GM19351 (cell line): Measurements from ENCODE around the gene CCDC88C.

Source experiments
- ATAC-seq: cut with Tn5 transposase; IDR thresholded peaks from one replicate; pipeline ENCODE4 v1.9.1; 2021; ENCODE audit warnings: mild to moderate bottlenecking, moderate library complexity; ENCODE audit not compliant: unreplicated experiment

CCDC88C gene

DNA sequence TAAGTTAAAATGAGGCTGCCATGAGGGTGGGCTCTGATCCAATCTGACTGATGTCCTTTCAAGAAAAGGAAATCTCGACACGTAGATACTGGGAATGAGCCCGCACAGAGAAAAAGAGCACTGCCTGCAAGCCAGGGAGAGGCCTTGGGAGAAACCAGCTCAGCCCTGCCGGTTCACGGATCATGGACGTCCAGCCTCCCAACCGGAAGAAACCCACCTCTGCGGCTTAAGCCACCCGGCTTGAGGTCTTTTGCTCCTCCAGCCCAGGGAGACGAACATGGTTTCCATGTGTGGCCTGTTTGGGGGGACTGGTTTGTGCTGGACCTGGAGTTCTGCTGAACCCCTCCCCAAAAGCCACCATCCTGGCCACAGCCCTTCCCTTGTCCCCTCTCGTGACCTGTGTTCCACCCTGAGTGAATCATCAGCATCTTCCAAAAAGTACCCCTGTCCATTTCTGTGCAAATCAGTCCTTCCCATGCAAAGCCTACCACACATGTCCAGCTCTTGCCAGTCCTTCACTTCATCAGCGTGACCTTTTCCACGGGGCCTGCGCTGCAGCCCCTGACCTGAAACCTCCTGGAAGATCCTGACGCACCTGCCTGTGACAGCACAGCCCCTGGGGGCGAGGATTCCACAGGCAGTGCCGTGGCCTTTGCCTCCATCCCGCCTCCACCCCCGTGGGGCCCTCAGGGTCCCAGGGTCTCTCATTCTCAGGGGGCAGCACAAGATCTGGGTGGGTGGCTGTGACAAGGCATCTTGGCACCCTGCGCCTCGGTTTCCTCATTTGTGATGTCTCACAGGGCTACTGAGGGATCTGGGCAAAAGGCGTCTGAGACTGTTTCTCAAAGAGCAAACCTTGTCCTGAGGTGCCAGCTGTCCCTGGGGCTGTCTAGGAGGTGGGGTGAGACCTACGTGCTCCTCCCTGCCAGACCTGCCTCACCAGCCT, 121.5 kb downstream of the CCDC88C start:
- no peak for ATAC-seq

DNA sequence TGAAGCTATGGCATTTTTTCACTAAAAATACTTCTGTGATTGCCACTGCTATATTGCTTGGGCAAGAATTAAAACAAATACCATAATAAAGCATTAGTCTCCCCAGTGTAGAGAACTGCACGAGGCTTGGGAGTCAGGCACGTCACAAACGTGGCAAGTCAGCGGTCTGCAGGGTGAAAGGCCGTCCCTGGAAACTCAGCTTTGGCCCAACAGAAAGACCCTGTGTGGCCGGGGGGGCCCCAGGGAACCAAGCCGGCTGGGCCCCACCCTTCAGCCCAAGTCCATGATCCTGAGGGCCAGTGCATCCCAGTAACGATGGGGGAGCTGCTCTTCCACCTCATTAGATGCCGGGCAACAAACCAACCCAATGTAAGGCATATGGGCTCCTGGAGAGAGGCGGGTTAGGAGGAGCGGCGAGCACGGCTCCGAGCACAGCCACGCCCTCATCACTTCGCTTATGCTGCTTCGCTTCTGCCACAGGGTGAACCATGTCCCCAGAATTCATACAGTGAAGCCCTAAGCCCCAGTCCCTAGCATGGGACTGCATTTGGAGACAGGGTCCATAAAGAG, 122.3 kb downstream of the CCDC88C start:
- no peak for ATAC-seq

DNA sequence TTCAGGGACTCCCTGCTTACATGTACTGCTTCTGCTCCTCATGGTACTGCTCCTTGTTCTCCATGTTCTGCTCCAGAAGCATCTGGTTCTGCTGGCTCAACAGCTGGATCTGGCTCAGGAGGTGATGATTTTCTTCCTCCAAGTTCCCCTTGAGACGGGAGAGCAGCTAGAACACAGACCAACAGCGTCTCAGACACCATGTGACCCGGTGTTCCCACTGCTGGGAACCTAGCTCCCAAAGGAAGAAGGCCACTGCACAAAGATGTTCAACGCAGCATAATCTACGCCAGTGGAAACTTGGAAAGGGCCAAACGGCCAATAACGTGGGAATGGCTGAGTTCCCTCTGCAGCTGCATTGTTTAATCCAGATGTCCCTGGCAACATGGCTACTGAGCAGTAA, 123.5 kb downstream of the CCDC88C start:
- no peak for ATAC-seq

DNA sequence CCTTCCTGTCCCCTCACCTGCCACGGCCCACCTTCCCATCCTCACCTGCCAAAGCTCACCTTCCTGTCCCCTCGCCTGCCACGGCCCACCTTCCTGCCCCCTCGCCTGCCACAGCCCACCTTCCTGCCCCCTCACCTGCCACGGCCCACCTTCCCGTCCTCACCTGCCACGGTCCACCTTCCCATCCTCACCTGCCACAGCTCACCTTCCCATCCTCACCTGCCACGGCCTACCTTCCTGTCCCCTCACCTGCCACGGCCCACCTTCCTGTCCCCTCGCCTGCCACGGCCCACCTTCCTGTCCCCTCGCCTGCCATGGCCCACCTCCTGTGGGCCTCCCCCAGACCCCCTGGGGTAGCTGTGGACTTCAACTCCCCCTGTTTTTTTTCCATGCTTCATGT, 124.3 kb downstream of the CCDC88C start:
- no peak for ATAC-seq

DNA sequence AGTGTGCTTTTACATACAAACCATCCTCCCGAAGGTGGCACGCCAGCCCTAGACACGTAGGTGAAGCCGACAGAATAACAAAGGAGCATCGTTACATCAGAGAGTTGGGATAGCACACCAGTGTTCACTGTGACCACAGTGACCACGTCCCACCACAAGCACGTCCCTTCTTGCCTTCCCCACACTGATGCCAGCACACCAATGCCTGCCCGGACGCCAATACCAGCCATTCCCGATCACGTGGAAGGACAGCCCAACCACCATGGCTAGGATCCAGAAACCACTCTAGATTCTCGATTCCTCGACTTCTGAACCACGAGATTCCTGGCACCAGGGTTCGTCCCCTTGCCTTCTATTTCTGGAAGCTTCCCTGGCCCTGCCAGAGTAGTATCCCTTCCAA, 125.1 kb downstream of the CCDC88C start:
- no peak for ATAC-seq

DNA sequence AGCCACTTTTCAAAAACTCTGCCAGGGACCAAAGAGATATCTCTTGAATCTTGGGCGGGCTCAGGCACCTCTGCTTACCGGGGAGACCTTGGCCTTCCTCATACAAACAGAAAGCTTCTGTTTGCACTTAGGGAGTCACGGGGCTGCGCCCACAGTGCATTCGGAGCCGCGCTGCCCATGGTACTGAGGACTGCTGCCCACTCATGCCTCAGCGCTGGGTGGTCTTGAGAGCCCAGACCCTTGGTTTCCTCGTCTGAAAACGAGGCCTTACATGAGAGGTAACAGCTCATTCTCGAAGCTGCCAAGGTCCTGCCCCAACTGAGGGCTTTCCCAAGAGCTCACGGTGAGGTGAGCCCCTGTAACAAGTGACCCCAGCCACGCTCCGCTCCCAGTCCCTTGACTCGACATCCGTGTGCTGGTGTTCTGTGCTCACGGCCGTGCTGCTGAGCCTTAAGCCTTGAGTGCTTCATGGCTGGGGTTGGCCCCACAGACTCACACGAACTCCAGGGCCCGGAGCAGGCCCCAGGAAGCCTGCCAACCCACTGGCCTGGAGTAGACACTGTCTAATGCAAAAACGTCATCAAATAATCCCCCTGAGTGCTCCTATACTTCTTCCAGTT, 125.7 kb downstream of the CCDC88C start:
- no peak for ATAC-seq

DNA sequence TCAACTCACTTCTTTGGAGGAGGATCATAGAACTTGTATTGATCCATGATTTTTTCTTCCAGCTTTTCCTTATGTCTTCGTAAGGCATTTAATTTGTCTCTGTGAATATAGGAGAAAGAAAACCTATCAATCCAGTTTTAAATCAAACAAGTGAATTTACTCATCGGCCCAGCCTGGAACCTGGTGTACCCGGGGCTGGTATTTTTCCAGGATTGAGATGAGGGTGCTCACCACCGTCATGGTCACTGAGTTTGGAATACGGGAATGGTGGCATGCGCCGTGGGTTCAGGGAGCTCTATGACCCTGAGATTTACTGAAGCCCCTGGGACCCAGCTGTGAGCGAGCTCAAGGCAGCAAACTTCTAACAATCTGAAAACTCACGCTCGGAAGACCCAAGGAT, 126.6 kb downstream of the CCDC88C start:
- ATAC-seq: no peak

DNA sequence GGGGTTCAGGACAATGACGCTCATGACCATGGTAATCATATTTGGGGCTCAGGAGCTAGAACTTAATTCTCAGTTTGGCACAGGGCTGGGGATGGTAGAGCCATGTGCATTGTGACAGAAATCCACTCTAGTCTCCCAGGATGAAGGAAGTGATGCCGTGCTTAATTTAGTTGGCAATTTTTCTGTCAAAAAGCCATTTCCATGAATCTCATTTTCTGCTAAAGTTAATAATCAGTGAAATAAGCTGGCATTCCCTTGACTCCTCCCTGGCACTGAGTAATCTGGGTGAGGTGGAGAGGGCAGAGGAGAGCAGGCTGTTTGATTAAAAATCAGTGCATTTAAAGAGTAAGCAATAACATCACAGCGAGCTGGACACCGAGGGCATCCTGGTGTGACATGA, 128.2 kb downstream of the CCDC88C start:
- ATAC-seq: no peak

DNA sequence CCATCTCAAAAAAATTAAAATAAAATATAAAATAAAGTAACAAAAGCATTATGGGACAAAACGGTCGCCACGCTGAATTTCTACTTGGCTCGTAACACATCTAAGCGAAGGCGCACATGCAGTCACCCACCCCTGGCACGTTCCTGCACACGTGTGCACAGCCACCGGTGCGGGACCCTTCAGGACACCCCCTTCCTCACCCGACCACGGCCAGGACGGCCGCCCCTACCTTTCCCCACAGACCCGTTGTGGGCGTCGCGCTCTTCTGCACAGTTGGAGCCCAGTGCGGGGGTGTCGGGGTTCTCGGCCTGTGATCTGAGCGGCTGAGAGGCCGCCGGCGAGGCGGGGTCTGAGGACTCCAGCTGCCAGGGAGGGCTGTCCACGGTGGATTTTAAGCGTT, 128.7 kb downstream of the CCDC88C start:
- ATAC-seq: no peak

DNA sequence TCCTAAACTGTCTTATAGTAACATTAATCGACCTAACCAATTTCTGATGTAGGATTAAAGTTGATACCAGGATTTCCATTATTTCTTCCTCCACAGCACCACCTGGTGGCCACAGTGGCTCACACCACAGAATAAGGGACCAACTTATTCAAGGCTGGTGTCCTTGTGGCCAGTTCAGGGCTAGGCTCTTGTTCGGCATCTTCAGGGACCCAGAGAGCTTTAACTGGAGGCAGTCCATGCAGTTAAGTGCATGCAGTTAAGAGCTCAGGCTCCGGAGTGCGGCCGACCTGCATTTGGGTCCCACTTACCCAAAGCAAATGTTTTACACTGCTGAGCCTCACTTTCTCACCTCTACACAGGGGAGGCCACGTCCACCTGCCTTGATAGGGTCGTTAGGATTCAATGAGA, 131.1 kb downstream of the CCDC88C start:
- no peak for ATAC-seq

DNA sequence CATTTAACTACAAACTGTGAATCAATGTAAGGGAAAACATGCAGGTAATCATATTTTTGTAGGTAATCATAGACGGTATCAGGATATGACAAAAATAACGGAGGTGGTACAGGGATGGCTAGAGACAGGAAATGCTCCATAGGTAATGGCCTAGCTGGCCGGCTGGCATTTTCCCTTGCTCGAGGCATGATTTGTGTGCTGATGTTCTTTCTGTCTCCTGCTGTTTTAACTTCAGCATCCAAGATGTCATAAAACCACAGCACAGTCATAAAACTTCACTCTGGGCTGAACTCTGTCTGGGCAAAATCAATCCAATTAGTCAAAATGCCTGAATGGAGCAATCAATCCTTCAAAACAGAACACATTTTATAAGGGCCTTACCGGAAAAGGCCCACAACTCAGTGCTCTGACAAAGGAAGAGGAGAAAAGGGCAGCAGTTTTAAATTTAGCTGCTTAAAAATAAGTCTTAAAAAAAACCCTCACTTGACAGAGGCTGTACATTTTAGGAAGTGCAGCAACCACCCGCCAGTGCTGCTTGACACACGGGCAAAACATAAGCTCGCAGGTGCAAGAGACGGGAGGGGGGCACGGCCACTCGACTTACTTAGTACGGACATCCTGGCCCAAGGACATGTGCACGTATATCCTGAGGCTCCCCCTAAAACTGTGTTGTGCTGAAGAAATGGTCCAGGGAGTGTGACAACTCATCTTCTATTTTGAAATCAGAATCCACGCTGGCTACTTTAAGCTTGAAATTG, 132.7 kb downstream of the CCDC88C start:
- no peak for ATAC-seq

DNA sequence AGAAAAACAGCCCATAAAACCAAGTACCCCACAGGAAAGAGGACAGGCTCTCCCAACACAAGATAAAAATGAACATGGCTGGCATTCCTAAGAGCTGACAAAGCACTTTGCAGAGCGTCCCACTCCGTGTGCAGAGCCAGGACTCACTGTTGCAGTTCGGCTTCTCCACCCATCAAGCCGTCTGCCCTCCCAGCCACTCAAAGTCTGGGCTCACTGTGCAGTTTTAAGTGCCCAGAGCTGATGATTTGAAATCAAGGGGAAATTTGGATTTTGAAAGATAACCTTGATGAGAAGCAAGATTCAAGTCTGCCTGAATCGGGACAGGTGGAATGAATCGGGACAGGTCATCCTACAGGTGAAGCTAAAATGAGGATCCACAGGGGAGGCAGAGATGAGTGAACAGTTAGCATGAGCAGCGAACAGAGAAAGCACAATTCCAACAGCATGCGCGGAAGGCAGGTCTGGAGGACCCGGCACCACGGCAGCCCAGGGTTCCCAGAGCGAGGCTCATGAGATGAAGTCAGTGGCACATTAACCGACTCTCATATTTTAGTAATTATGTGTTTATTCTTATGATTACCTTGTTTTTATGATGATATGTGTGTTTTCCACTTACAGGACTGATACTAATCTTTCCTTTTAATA, 133.4 kb downstream of the CCDC88C start:
- no peak for ATAC-seq

DNA sequence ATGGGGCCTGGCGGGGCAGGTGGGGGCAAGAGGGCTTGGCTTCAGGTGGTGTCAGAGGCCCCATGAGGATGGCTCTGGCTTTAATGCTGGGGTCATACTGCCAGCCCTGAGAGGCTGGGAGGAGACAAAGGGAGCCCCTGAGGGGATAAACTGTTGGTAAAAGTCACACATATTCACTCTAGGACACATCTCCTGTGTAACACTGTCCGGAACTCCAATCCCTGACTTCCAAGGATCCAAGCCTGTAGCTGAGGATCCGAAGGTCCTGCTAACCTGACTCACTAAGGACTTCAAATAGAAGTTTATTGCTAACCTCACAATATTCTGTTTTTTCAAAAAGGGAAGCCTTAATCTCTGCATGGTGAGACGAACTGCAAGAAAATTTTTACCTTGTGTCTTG, 134.0 kb downstream of the CCDC88C start:
- ATAC-seq: no peak

DNA sequence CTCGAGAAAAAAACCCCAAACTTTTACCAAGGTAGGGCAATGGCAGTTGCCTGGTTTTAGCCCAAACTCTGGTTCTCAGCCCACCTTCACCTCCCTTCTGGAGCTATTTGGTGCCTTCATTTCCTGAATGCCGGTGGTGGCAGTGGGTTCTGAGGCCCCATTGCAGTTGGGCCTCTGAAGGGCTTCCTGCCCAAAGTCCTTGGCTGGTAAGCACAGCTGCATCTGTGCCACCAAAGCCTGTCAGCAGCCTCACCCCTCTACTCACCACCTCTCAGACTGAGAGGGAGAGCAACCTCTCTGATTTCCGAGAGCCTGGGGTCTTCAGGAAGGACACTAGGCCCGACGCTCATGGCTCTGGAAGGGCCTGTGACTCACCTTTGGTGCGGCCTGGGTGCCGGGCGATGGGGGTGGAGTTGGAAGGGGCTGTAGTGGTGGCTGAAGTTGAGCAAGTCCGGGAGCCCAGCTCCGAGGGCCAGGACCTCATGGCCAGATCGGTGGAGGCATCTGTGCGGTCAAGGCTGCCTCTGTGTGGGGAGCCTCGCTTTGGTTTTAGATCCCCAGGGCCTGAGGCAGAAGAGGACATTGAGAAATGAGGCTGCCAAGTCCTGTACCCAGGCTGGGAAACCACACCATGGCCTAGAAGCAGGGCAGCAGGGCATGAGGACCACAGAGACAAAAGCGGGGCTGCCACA, 134.5 kb downstream of the CCDC88C start:
- no peak for ATAC-seq

DNA sequence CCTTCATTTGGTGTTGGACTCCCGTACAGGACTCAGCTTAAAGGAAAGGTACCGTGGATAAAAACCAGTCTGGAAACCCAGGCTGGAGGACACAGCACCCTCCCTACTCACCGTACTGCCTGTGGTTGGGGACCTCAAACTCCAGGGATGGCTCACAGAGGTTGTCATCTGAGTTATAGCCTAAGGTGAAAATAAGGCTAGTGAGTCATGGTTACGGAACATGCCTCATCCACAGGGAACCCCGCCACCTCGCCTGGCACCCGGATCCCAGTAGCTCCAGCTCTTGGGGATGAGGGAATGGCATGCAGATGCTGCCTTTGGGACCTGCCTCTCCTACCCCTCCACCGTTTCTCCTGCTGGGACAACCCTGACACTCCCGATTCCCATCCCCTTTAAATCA, 136.3 kb downstream of the CCDC88C start:
- no peak for ATAC-seq

DNA sequence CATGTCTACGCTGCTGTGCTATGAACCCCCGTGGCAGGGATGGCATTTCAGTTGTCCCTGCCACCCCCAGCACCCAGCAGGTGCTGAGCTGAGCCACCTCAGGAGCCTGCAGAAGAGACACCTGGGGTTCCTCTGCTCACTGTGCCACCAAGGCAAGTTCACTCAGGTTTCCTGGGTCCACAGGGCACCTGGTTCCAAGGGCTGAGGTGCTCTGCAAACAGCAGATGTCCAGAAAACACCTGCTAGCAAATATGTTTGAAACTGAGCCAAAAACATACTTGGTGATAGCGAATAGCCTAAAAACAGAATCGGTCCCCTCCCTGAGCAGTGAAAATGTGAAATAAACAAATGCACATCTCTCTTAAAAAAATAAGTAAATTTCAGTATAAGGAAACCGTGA, 137.5 kb downstream of the CCDC88C start:
- ATAC-seq: no peak

DNA sequence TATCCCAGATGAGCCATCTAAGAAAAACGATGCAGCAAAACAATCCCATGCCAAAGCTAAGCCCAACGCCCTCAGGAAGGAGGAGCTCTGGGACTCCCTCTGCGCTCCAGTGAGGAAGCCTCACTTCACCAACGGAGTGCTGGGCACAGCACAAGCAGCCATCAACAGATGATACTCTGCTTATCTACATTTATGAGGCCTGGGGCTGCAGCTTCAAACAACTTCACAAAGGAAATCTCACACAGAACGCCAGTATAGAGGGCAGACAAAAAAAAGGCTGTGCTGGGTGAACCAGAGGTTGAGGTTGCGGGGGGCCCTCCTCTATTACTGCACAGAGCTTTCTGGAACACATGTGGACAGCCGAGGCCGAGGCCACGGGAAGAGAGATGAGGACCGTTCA, 138.3 kb downstream of the CCDC88C start:
- ATAC-seq: no peak

DNA sequence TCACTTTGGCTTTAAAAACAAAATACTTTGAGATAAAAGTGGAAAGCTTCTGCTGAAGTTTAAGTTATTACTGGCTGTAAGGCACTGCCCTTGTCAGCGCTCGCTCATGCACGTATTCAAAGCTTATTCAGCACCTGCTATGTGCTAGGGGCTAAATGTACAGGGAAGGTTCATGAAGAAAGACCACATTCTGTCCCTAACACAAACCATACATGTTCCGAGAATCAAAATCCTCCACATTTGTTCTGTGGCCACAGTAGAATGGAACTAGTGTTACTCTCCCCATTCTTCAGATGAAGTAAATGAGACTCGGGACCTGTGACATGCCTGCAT, 139.3 kb downstream of the CCDC88C start:
- no peak for ATAC-seq

DNA sequence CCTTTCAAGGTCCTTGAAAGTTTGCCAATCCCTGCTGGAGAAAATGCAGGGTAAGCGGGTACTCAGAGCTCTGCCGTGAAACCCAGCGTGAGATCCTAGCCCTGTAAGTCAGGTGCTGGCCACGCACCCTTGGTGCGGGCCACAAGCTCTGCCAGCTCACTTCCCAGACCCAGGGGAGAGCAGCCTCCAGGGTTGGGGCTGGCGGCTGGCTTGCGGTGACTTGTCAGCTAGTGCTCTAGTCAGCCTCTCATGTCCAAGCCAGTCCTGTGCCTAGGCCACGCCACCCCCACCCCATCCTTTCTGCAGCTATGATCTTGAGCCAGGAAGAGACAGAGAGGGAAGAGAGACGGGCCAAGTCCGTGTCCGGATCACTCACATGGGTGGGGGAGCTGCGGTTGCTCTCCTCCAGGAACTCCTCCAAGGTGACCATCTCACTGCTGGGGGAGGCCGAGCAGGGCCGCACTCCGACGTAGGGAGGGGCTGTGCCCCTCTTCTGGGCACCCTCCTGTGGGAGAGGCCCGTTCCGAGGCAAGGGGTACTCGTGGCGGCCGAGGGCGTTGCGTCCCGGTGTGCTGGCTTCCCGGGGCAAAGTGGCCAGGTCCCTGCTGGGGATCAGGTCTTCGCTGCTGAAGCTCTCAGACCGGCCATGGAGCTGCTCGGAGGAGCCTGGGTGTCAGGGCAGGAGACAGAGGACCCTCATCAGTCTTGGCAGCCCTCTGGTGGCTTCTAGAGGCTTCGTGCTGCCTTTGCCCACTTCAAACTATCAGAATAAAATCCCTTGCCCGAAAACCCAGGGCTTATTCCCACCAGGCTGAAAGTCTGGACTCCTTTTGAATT, 139.9 kb downstream of the CCDC88C start:
- ATAC-seq: no peak

DNA sequence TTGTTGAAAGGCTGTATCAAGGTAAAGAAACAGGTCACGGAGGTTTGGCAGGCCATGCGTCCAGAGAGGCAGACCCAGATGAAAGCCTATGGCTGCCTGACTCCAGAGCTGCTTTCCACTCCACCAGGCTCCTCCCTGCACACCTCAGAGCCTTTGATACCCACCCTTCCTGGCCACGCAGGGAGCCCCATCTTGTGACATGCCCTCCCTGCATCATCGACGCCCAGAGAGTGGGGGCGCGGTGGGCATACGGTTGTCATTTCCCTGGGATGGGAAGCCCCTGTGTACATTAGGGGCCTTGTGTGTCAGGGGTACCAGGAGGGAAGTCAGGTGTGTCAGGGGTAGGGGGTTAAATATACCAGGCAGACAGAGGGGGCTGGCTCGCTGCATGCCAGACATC, 142.8 kb downstream of the CCDC88C start:
- no peak for ATAC-seq
